HEK293T (cell line): Measurements from ENCODE around the gene NTN1.

Experiments
- CTCF ChIA-PET: fragments of 350-600 bp; formaldehyde crosslinking; extraction: SDS; loops from one replicate; lab custom pipeline; 2021; ENCODE audit warnings: antibody characterized with exemption, inconsistent platforms; lab: Yijun Ruan, JAX
- POLR2A ChIA-PET: fragments of 350-600 bp; formaldehyde crosslinking; extraction: SDS; loops from one replicate; lab custom pipeline; 2020; ENCODE audit warnings: antibody characterized with exemption, inconsistent platforms; lab: Yijun Ruan, JAX
- DNase-seq: peaks from one replicate; pipeline ENCODE4 v3.0.0; 2012; ENCODE audit warnings: mixed read lengths; ENCODE audit errors: extremely low spot score
- ARNT ChIP-seq: fragments of 450-650 bp; IDR thresholded peaks from 2 replicates; pipeline ENCODE4 v1.6.1; 2017; ENCODE audit warnings: mild to moderate bottlenecking
- BHLHE40 ChIP-seq: fragments of 450-650 bp; IDR thresholded peaks from 2 replicates; pipeline ENCODE4 v1.6.1; 2016; ENCODE audit warnings: mild to moderate bottlenecking, moderate library complexity, borderline replicate concordance
- CTBP1 ChIP-seq: fragments of 450-650 bp; IDR thresholded peaks from 2 replicates; pipeline ENCODE4 v1.6.1; 2016; ENCODE audit warnings: borderline replicate concordance
- ELF4 ChIP-seq: fragments of 450-650 bp; IDR thresholded peaks from 2 replicates; pipeline ENCODE4 v1.6.1; 2017; ENCODE audit warnings: antibody characterized with exemption
- FOXA1 ChIP-seq: fragments of 450-650 bp; IDR thresholded peaks from 2 replicates; pipeline ENCODE4 v1.6.1; 2016; ENCODE audit warnings: mild to moderate bottlenecking
- FOXK2 ChIP-seq: fragments of 450-650 bp; IDR thresholded peaks from 2 replicates; pipeline ENCODE4 v1.6.1; 2016; ENCODE audit warnings: mild to moderate bottlenecking
- FOXM1 ChIP-seq: fragments of 450-650 bp; IDR thresholded peaks from 2 replicates; pipeline ENCODE4 v1.6.1; 2017; ENCODE audit warnings: mild to moderate bottlenecking, borderline replicate concordance
- HDGF ChIP-seq: fragments of 450-650 bp; IDR thresholded peaks from 2 replicates; pipeline ENCODE4 v1.6.1; 2017; ENCODE audit warnings: antibody characterized with exemption, borderline replicate concordance
- L3MBTL2 ChIP-seq: fragments of 450-650 bp; conservative IDR thresholded peaks from 2 replicates; pipeline ENCODE4 v1.6.1; 2016; ENCODE audit warnings: mild to moderate bottlenecking
- LEF1 ChIP-seq: fragments of 450-650 bp; IDR thresholded peaks from 2 replicates; pipeline ENCODE4 v1.6.1; 2017; ENCODE audit warnings: mild to moderate bottlenecking, borderline replicate concordance
- NFRKB ChIP-seq: fragments of 450-650 bp; IDR thresholded peaks from 2 replicates; pipeline ENCODE4 v1.6.1; 2016; ENCODE audit warnings: mild to moderate bottlenecking, moderate library complexity
- PKNOX1 ChIP-seq: fragments of 450-650 bp; IDR thresholded peaks from 2 replicates; pipeline ENCODE4 v1.6.1; 2016
- SP1 ChIP-seq: fragments of 450-650 bp; IDR thresholded peaks from 2 replicates; pipeline ENCODE4 v1.6.1; 2017
- SUZ12 ChIP-seq: fragments of 450-650 bp; IDR thresholded peaks from 2 replicates; pipeline ENCODE4 v1.6.1; 2016; ENCODE audit warnings: mild to moderate bottlenecking
- TARDBP ChIP-seq: fragments of 450-650 bp; IDR thresholded peaks from 2 replicates; pipeline ENCODE4 v1.6.1; 2016
- ZNF384 ChIP-seq: fragments of 450-650 bp; IDR thresholded peaks from 2 replicates; pipeline ENCODE4 v1.6.1; 2016

NTN1 gene

DNA sequence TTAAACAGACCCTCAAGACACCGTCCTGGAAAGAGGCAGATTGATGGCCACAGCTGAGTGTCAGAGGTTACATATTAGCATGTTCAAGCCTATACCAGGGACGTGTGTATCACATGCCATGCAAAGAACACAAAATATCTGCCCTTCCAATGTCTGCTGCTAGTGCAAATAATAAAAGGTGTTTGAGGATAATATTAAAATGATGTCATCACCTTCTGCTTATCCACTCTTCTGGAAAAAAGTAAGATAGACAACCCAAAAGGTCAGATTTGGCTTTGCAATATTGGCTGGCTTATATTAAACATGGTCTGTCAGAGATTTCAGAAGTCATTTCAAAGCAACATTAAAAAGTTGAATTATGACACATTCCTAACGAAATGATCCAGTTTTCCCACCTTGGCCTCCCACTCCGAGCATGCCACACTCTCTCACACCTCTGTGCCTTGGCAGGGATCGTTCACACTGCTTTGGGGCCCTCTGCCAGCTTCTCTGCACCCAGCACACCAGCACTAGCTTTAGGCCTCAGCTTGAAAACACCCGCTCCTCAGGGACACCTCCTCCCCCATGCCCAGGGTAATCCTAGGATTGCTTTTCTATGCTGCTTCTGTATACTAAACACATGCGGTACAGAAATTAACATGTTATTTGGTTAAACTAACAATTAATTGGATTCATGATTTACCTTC, 248.2 kb downstream of the NTN1 start:
- ChIA-PET POLR2A (no interaction called here), CTCF (no interaction called here)
- DNase-seq = no peak
- TF ChIP-seq FOXA1 (no peak), CTBP1 (no peak), ELF4 (no peak), NFRKB (no peak), ZNF384 (no peak), BHLHE40 (no peak), PKNOX1 (no peak), ARNT (no peak), SP1 (no peak)

- TF ChIP-seq FOXA1 (no peak), ARNT (no peak), LEF1 (no peak), HDGF (no peak), SP1 (no peak), L3MBTL2 (no peak), NFRKB (no peak), ZNF384 (no peak), ELF4 (no peak), CTBP1 (no peak), PKNOX1 (no peak), BHLHE40 (no peak), SUZ12 (no peak)
- ChIA-PET POLR2A (no interaction called here), CTCF (no interaction called here)
- DNase-seq = no peak
These were observed 249.6 kb downstream of the NTN1 start for GRCh38 chr17:9270921-9271320.

GRCh38 chr17:9271989-9272388, 250.7 kb downstream of the NTN1 start:
- POLR2A ChIA-PET = no interaction called here
- no peak for DNase-seq

DNA sequence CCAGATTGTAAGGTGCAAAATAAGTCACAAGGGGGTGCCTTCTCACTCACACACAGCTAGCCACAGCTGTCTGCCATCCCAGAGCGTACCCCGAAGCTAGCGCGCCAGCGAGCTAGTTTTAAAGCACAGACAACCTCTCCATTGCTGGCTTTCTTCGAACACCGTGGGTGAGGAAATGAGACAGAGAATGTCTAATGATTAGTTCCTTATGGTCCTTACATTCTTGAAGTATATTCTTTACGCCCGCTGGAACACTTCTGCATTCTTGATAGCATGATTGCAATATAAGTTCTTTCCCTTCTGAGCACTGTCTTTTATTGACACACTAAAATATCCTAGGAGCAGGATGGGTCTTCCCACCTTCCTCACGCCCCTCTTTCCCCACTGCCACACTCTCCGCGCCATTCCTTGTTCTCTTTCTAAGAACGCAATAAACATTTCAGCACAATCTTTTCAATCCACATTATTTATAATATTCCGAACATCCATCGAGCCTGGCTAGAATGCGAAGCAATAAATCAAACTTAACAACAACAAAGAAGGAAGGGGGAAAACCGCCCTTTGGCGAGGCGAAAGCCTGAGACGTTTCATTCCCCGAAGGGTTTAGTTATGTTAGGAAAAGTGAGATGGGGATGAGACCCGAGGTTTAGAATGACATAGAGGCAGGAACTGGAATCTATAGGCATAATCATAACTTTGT, 251.3 kb downstream of the NTN1 start:
- POLR2A ChIA-PET = no interaction called here
- CTCF ChIA-PET = interaction anchor here (0.9 kb wide), 1 partner anchor 20 kb away, joined by 3 read pairs; no protein-coding TSS in a partner anchor
- no peak for DNase-seq
- TF ChIP-seq ARNT (no peak), SUZ12 (no peak), PKNOX1 (no peak), FOXM1 (no peak), TARDBP (no peak), NFRKB (no peak), L3MBTL2 (no peak), FOXK2 (no peak), SP1 (no peak), HDGF (no peak), ZNF384 (no peak), FOXA1 (no peak), ELF4 (no peak), LEF1 (no peak), CTBP1 (no peak), BHLHE40 (no peak)

More at GRCh38 chr17:9271989-9272388, 250.7 kb downstream of the NTN1 start:
- TF ChIP-seq PKNOX1 (no peak), ELF4 (no peak), NFRKB (no peak), ARNT (no peak), FOXA1 (no peak), SUZ12 (no peak), SP1 (no peak), L3MBTL2 (no peak), BHLHE40 (no peak), CTBP1 (no peak), FOXM1 (no peak), LEF1 (no peak), HDGF (no peak), FOXK2 (no peak), TARDBP (no peak), ZNF384 (no peak)
- CTCF ChIA-PET = no interaction called here

GRCh38 chr17:9273428-9274391, 252.4 kb downstream of the NTN1 start:
- no peak for DNase-seq
- CTCF ChIA-PET = interaction anchor here (0.9 kb wide), 1 partner anchor 19 kb away, joined by 3 read pairs; no protein-coding TSS in a partner anchor
- POLR2A ChIA-PET = no interaction called here
- TF ChIP-seq FOXM1 (no peak), ZNF384 (no peak), ELF4 (no peak), LEF1 (no peak), HDGF (no peak), NFRKB (no peak), L3MBTL2 (no peak), FOXA1 (no peak), ARNT (no peak), FOXK2 (no peak), SUZ12 (no peak), CTBP1 (no peak)
